DND-41 (cell line): ENCODE data around the gene ZNF816.

Experiments used
- ATAC-seq: fragments of 200-7000 bp; cut with Tn5 transposase; 3 replicates; pipeline ENCODE4 v1.9.1; 2021; ENCODE audit warnings: low read depth; ENCODE audit not compliant: insufficient read depth
- DNase-seq: peaks from one replicate; pipeline ENCODE4 v3.0.0-alpha.2; 2020
- H2AFZ ChIP-seq: 2 replicates; pipeline ENCODE4 v1.6.0; 2012; ENCODE audit warnings: low read depth, low read length
- H3K27ac ChIP-seq: 2 replicates; pipeline ENCODE4 v1.5.1; 2012; ENCODE audit warnings: low read length, inconsistent platforms
- H3K27me3 ChIP-seq: fragments of 200-600 bp; sonication (generic); 2 replicates; pipeline ENCODE4 v1.6.0; 2012; ENCODE audit warnings: low read length, mild to moderate bottlenecking, inconsistent platforms; ENCODE audit not compliant: insufficient read depth, poor library complexity
- H3K36me3 ChIP-seq: 2 replicates; pipeline ENCODE4 v1.5.1; 2012; ENCODE audit warnings: low read length, inconsistent platforms; ENCODE audit not compliant: insufficient read depth
- H3K4me1 ChIP-seq: 2 replicates; pipeline ENCODE4 v1.5.1; 2012; ENCODE audit warnings: mild to moderate bottlenecking, low read length; ENCODE audit not compliant: insufficient read depth
- H3K4me2 ChIP-seq: 2 replicates; pipeline ENCODE4 v1.6.0; 2012; ENCODE audit warnings: mild to moderate bottlenecking, moderate library complexity, low read length, inconsistent platforms; ENCODE audit not compliant: insufficient read depth
- H3K4me3 ChIP-seq, 2 experiments: fragments of 200-600 bp in 1 of 2; shearing (Covaris generic) in 1 of 2; 2 replicates each; pipeline ENCODE4 v1.5.1; 2012 to 2016; ENCODE audit warnings: inconsistent platforms in 2 of 2, low read length in 2 of 2, mild to moderate bottlenecking in 2 of 2, low read depth in 1 of 2, moderate library complexity in 1 of 2
- H3K79me2 ChIP-seq: 2 replicates; pipeline ENCODE4 v1.6.0; 2012; ENCODE audit warnings: low read length, inconsistent platforms; ENCODE audit not compliant: insufficient read depth
- H3K9ac ChIP-seq: 2 replicates; pipeline ENCODE4 v1.6.0; 2012; ENCODE audit warnings: low read depth, mild to moderate bottlenecking, inconsistent platforms, low read length, moderate library complexity
- H3K9me3 ChIP-seq: 2 replicates; pipeline ENCODE4 v1.5.1; 2012; ENCODE audit warnings: low read length, moderate library complexity, mild to moderate bottlenecking, inconsistent platforms; ENCODE audit not compliant: insufficient read depth, severe bottlenecking
- H4K20me1 ChIP-seq: 2 replicates; pipeline ENCODE4 v1.6.0; 2012; ENCODE audit warnings: low read length; ENCODE audit not compliant: insufficient read depth
- CTCF ChIP-seq: IDR thresholded peaks from 2 replicates; pipeline ENCODE4 v1.5.1; 2012; ENCODE audit warnings: borderline replicate concordance, low read length, moderate library complexity, mild to moderate bottlenecking; ENCODE audit not compliant: poor library complexity, severe bottlenecking; ENCODE audit errors: extremely low read depth
- EZH2 ChIP-seq: IDR thresholded peaks from 3 replicates; pipeline ENCODE4 v1.6.1; 2012; ENCODE audit warnings: borderline replicate concordance, low read depth, mild to moderate bottlenecking, moderate library complexity, low read length, inconsistent platforms; ENCODE audit not compliant: severe bottlenecking

ZNF816 gene

GRCh38 chr19:52949422-52949821 is 13.3 kb downstream of the ZNF816 start:
- Histone ChIP-seq H4K20me1 (no peaks in the 10 kb centered on the region), H3K9me3 (no peaks in the 10 kb centered on the region), H3K4me3 (no peak overlapping the region), H3K36me3 (peaks cover 44% of the 10 kb centered on the region), H3K4me1 (no peaks in the 10 kb centered on the region), H3K4me2 (no peak overlapping the region), H3K79me2 (no peaks in the 10 kb centered on the region), H3K27me3 (no peaks in the 10 kb centered on the region), H3K9ac (no peak overlapping the region), H3K27ac (no peak overlapping the region), H2AFZ (no peak overlapping the region)
- ATAC-seq: no peak
- TF ChIP-seq CTCF: no peak
- TF ChIP-seq EZH2: no peak
- DNase-seq: no peak

GRCh38 chr19:52948025-52948770 is 14.5 kb downstream of the ZNF816 start:
- no peak for TF ChIP-seq CTCF
- TF ChIP-seq EZH2: no peak
- DNase-seq: no peak
- ATAC-seq: no peak
- H3K4me1 ChIP-seq: peaks cover 5% of the 10 kb centered on the region
- H3K9ac ChIP-seq: no peak overlapping the region
- no peak overlapping the region for H3K4me2 ChIP-seq
- H3K27ac ChIP-seq: no peak overlapping the region
- no peaks in the 10 kb centered on the region for H3K79me2 ChIP-seq
- H3K27me3 ChIP-seq: no peaks in the 10 kb centered on the region
- no peaks in the 10 kb centered on the region for H4K20me1 ChIP-seq
- H3K36me3 ChIP-seq: peaks cover 39% of the 10 kb centered on the region
- no peaks in the 10 kb centered on the region for H3K9me3 ChIP-seq
- H3K4me3 ChIP-seq: no peak overlapping the region
- no peak overlapping the region for H2AFZ ChIP-seq

- Histone ChIP-seq H3K9ac (no peak overlapping the region), H3K4me2 (no peak overlapping the region), H3K27me3 (no peaks in the 10 kb centered on the region), H4K20me1 (no peaks in the 10 kb centered on the region), H3K4me3 (no peak overlapping the region), H2AFZ (no peak overlapping the region), H3K36me3 (peaks cover 24% of the 10 kb centered on the region), H3K9me3 (no peaks in the 10 kb centered on the region), H3K27ac (no peak overlapping the region), H3K79me2 (peaks cover 7% of the 10 kb centered on the region), H3K4me1 (peaks cover 14% of the 10 kb centered on the region)
- DNase-seq (no peak), ATAC-seq (no peak)
- TF ChIP-seq EZH2 (no peak), CTCF (no peak)
These were observed 16.1 kb downstream of the ZNF816 start for GRCh38 chr19:52946322-52947310.
